Stomach (tissue), 4 donors: ENCODE data around the gene TMOD3.

Source experiments
- EP300 ChIP-seq: sonication (generic); formaldehyde crosslinking; IDR thresholded peaks from one replicate; pipeline ENCODE4 v1.6.1; 2017; ENCODE audit warnings: antibody characterized with exemption
- POLR2A ChIP-seq, 4 donors: fragments of 450-650 bp; IDR thresholded peaks; one replicate each; pipeline ENCODE4 v1.6.1; 2016; ENCODE audit warnings: antibody characterized with exemption in 4 of 4, control low read depth in 2 of 4, mild to moderate bottlenecking in 1 of 4, moderate library complexity in 1 of 4
- TF ChIP-seq, protein P1 (sequence below), 7 experiments: fragments of 450-650 bp in 4 of 7; fragments of 200-600 bp in 3 of 7; sonication (generic) in 3 of 7; IDR thresholded peaks; one replicate each; pipeline ENCODE4 v1.5.1; 2016 to 2019; ENCODE audit warnings: antibody characterized with exemption in 7 of 7, control low read depth in 2 of 7, mild to moderate bottlenecking in 1 of 7

DNA sequence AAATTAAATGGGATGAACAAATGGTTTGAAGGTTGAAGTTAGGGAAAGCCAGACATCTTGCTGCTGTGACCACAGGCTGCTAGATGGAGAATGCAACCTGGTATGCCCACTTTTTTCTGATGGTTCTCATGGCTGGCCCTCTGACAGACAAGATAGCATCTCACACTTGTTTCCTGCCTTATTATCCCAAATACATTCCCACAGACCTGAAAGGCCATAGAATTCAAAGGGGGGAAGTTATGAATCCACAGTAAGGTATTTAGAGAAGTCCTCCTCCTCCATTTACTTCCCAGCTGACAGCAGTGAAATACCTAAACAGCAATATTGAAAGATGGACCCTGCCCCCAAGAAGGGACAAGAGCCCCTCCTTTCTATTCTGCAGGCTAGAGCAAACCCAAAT lies 109.8 kb downstream of the TMOD3 start:
- TF ChIP-seq, protein P1, sequence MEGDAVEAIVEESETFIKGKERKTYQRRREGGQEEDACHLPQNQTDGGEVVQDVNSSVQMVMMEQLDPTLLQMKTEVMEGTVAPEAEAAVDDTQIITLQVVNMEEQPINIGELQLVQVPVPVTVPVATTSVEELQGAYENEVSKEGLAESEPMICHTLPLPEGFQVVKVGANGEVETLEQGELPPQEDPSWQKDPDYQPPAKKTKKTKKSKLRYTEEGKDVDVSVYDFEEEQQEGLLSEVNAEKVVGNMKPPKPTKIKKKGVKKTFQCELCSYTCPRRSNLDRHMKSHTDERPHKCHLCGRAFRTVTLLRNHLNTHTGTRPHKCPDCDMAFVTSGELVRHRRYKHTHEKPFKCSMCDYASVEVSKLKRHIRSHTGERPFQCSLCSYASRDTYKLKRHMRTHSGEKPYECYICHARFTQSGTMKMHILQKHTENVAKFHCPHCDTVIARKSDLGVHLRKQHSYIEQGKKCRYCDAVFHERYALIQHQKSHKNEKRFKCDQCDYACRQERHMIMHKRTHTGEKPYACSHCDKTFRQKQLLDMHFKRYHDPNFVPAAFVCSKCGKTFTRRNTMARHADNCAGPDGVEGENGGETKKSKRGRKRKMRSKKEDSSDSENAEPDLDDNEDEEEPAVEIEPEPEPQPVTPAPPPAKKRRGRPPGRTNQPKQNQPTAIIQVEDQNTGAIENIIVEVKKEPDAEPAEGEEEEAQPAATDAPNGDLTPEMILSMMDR (IDR thresholded peaks at IDR 0.05) = no peak
- TF ChIP-seq POLR2A (IDR thresholded peaks at IDR 0.05) = no peak
- TF ChIP-seq EP300 = no peak
